Measurements from ENCODE around the gene ZCCHC10.
"Not testable (repeated sequence)": the region's sequence is repeated elsewhere in the genome, so short reads cannot be mapped to it uniquely, and the experiment has no call there.

Gene ZCCHC10

DNA sequence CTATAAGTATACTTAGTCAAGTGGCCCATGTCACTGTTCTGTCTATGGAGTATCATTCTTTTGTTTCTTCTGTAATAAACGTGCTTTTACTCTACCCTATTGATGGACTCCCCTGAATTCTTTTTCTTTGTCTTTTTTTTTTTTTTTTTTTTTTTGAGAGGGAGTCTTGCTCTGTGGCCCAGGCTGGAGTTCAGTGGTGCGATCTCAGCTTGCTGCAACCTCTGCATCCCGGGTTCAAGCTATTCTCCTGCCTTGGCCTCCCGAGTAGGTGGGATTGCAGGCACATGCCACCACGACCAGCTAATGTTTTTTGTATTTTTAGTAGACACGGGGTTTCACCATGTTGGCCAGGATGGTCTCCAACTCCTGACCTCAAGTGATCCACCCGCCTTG lies 53.9 kb downstream of the ZCCHC10 start:
- H3K79me1 ChIP-seq (ENCODE audit: low read depth, low read length); H3K9me3 ChIP-seq (replicated peaks in 1 of 2; ENCODE audit: control insufficient read depth in 2 of 2, insufficient read depth in 1 of 2, low read depth in 1 of 2, low read length in 2 of 2); H3K14ac ChIP-seq (ENCODE audit: low read length); H3K18ac ChIP-seq (ENCODE audit: low read length); H2BK12ac ChIP-seq (ENCODE audit: low read length); H3K4me2 ChIP-seq (ENCODE audit: insufficient read depth, low read length, poor library complexity, severe bottlenecking); H2AK5ac ChIP-seq (ENCODE audit: low read depth, low read length); DNase-seq (ENCODE audit: low spot score); H3K27ac ChIP-seq (replicated peaks; ENCODE audit: low read length); H3K4ac ChIP-seq (ENCODE audit: low read length); H3K27me3 ChIP-seq (ENCODE audit: control insufficient read depth in 3 of 3, insufficient read depth in 3 of 3, low read depth in 1 of 3, low read length in 3 of 3); H2BK5ac ChIP-seq (ENCODE audit: low read length); H3K9ac ChIP-seq (ENCODE audit: low read depth, low read length, poor library complexity); H2AFZ ChIP-seq (ENCODE audit: low read length); H4K91ac ChIP-seq (ENCODE audit: low read depth, low read length, poor library complexity); H3K36me3 ChIP-seq (replicated peaks in 1 of 2; ENCODE audit: control insufficient read depth in 2 of 2, insufficient read depth in 2 of 2, low read length in 2 of 2); H3K4me3 ChIP-seq (ENCODE audit: low read length in 2 of 2); H3K4me1 ChIP-seq (ENCODE audit: control insufficient read depth in 2 of 2, insufficient read depth in 1 of 2, low read depth in 1 of 2, low read length in 2 of 2); H3K23ac ChIP-seq (ENCODE audit: low read depth, low read length, poor library complexity); H2BK15ac ChIP-seq (ENCODE audit: low read length); H2BK120ac ChIP-seq (ENCODE audit: low read depth, low read length); H4K8ac ChIP-seq (ENCODE audit: low read depth, low read length): not testable (repeated sequence)
- no CpG with 5 or more reads among the region's 7 CpGs for WGBS, 2 donors (ENCODE audit: extremely low coverage in 2 of 2, insufficient read length in 2 of 2, insufficient replicate concordance in 1 of 2)

DNA sequence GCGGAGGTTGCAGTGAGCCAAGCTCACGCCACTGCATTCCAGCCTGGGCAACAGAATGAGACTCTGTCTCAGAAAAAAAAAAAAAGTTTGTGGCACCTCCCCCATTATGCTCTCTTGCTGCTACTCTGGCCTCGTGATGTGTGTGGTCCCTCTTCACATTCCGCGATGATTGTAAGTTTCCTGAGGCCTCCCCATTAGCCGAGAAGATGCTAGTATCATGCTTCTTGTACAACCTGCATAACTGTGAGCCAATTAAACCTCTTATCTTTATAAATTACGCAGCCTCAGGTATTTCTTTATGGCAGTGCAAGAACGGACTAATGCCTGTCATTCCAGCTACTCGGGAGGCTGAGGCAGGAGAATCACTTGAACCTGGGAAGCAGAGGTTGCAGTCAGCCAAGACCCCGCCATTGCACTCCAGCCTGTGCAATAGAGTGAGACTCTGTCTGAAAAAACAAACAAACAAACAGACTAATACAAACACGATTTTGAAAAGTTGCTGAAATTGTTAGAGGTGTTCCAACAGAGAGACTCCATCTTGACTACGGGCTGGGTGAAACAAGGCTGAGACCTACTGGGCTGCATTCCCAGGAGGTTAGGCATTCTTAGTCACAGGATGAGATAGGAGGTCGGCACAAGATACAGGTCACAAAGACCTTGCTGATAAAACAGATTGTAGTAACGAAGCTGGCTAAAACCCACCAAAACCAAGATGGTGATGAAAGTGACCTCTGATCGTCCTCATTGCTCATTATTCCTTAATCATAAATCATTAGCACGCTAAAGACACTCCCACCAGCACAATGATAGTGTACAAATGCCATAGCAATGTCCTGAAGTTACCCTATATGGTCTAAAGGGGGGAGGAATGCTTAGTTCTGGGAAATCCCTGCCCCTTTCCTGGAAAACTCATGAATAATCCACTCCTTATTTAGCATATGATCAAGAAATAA lies 54.6 kb downstream of the ZCCHC10 start:
- Histone ChIP-seq H4K8ac (ENCODE audit: low read depth, low read length) (no peak overlapping the region), H3K18ac (ENCODE audit: low read length) (no peak overlapping the region), H2BK120ac (ENCODE audit: low read depth, low read length) (no peak overlapping the region), H4K91ac (ENCODE audit: low read depth, low read length, poor library complexity) (no peak overlapping the region), H3K4ac (ENCODE audit: low read length) (no peak overlapping the region), H2BK5ac (ENCODE audit: low read length) (no peak overlapping the region), H2BK15ac (ENCODE audit: low read length) (no peak overlapping the region), H2AK5ac (ENCODE audit: low read depth, low read length) (no peak overlapping the region), H3K79me1 (ENCODE audit: low read depth, low read length) (no peaks in the 10 kb centered on the region), H3K14ac (ENCODE audit: low read length) (no peak overlapping the region), H3K9ac (ENCODE audit: low read depth, low read length, poor library complexity) (no peak overlapping the region), H3K4me2 (ENCODE audit: insufficient read depth, low read length, poor library complexity, severe bottlenecking) (no peak overlapping the region), H3K27me3 (ENCODE audit: control insufficient read depth in 3 of 3, insufficient read depth in 3 of 3, low read depth in 1 of 3, low read length in 3 of 3) (no peaks in the 10 kb centered on the region), H3K23ac (ENCODE audit: low read depth, low read length, poor library complexity) (no peak overlapping the region), H3K4me1 (ENCODE audit: control insufficient read depth in 2 of 2, insufficient read depth in 1 of 2, low read depth in 1 of 2, low read length in 2 of 2) (no peaks in the 10 kb centered on the region), H3K36me3 (replicated peaks in 1 of 2; ENCODE audit: control insufficient read depth in 2 of 2, insufficient read depth in 2 of 2, low read length in 2 of 2) (no peaks in the 10 kb centered on the region), H3K27ac (replicated peaks; ENCODE audit: low read length) (no peak overlapping the region), H3K9me3 (replicated peaks in 1 of 2; ENCODE audit: control insufficient read depth in 2 of 2, insufficient read depth in 1 of 2, low read depth in 1 of 2, low read length in 2 of 2) (no peaks in the 10 kb centered on the region), H2BK12ac (ENCODE audit: low read length) (no peak overlapping the region), H2AFZ (ENCODE audit: low read length) (peak overlapping the region; percentile 51), H3K4me3 (ENCODE audit: low read length in 2 of 2) (no peak overlapping the region)
- DNase-seq (ENCODE audit: low spot score), result no peak
- no CpG with 5 or more reads among the region's 16 CpGs for WGBS, 2 donors (ENCODE audit: extremely low coverage in 2 of 2, insufficient read length in 2 of 2, insufficient replicate concordance in 1 of 2)

DNA sequence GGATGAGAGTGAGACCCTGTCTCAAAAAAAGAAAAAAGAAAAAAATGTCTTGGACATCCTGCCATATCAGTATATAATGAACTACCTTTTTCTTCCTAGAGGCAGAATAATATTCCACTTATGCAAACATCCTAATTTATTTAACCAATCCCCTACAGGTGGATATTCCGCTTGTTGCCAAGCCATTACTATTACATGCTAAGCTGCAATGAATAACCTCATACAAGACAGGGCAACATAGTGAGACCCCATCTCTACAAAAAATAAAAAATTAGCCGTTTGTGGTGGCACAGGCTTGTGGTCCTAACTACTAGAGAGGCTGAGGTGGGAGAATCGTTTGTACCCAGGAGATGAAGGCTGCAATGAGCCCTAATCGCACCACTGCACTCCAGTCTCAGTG lies 61.2 kb downstream of the ZCCHC10 start:
- Histone ChIP-seq H3K4me2 (ENCODE audit: insufficient read depth, low read length, poor library complexity, severe bottlenecking) (no peak overlapping the region), H3K9me3 (replicated peaks in 1 of 2; ENCODE audit: control insufficient read depth in 2 of 2, insufficient read depth in 1 of 2, low read depth in 1 of 2, low read length in 2 of 2) (no peaks in the 10 kb centered on the region), H2AFZ (ENCODE audit: low read length) (no peak overlapping the region), H2BK12ac (ENCODE audit: low read length) (no peak overlapping the region), H3K14ac (ENCODE audit: low read length) (no peak overlapping the region), H4K91ac (ENCODE audit: low read depth, low read length, poor library complexity) (no peak overlapping the region), H3K27me3 (ENCODE audit: control insufficient read depth in 3 of 3, insufficient read depth in 3 of 3, low read depth in 1 of 3, low read length in 3 of 3) (no peaks in the 10 kb centered on the region), H3K18ac (ENCODE audit: low read length) (no peak overlapping the region), H3K36me3 (replicated peaks in 1 of 2; ENCODE audit: control insufficient read depth in 2 of 2, insufficient read depth in 2 of 2, low read length in 2 of 2) (peaks cover 0 to 7% of the 10 kb centered on the region in 2 donors), H3K4me3 (ENCODE audit: low read length in 2 of 2) (no peak overlapping the region), H3K79me1 (ENCODE audit: low read depth, low read length) (peaks cover 6% of the 10 kb centered on the region), H2BK120ac (ENCODE audit: low read depth, low read length) (no peak overlapping the region), H3K9ac (ENCODE audit: low read depth, low read length, poor library complexity) (no peak overlapping the region), H2AK5ac (ENCODE audit: low read depth, low read length) (no peak overlapping the region), H2BK15ac (ENCODE audit: low read length) (no peak overlapping the region), H3K4ac (ENCODE audit: low read length) (no peak overlapping the region), H4K8ac (ENCODE audit: low read depth, low read length) (no peak overlapping the region), H3K27ac (replicated peaks; ENCODE audit: low read length) (no peak overlapping the region), H3K4me1 (ENCODE audit: control insufficient read depth in 2 of 2, insufficient read depth in 1 of 2, low read depth in 1 of 2, low read length in 2 of 2) (peaks cover 0 to 3% of the 10 kb centered on the region in 2 donors), H3K23ac (ENCODE audit: low read depth, low read length, poor library complexity) (no peak overlapping the region), H2BK5ac (ENCODE audit: low read length) (no peak overlapping the region)
- DNase-seq (ENCODE audit: low spot score), result no peak
- whole genome bisulfite sequencing, 2 donors (ENCODE audit: extremely low coverage in 2 of 2, insufficient read length in 2 of 2, insufficient replicate concordance in 1 of 2), result no CpG with 5 or more reads among the region's 4 CpGs

Data from neuronal stem cell (in vitro differentiated cells).